Activated naive CD4-positive, alpha-beta T cell treated with anti-CD3 and anti-CD28 coated beads for 36 hours (primary cell): ENCODE results near the gene ANGPT4. TPM values are rescaled to one million over a fixed set of nuclear protein-coding genes. Genes with fewer than 3 reads are reported as not detected.

ENCODE experiments used
- CTCF ChIA-PET: fragments of 350-600 bp; sonication (Branson Sonifier 250); formaldehyde crosslinking; loops from one replicate; lab custom pipeline; 2021; ENCODE audit warnings: antibody characterized with exemption; lab: Charles Lee
- DNase-seq: peaks from one replicate; pipeline ENCODE4 v3.0.0-alpha.2; 2020
- H3K27ac Mint-ChIP-seq: one replicate; pipeline ENCODE4 v1.8.0; 2021; ENCODE audit warnings: mild to moderate bottlenecking, mixed read lengths
- H3K27me3 Mint-ChIP-seq: one replicate; pipeline ENCODE4 v1.8.0; 2021; ENCODE audit warnings: low read depth, mixed read lengths
- H3K36me3 Mint-ChIP-seq: one replicate; pipeline ENCODE4 v1.8.0; 2021; ENCODE audit warnings: low read depth, mixed read lengths
- H3K4me1 Mint-ChIP-seq: one replicate; pipeline ENCODE4 v1.8.0; 2021; ENCODE audit warnings: low read depth, mixed read lengths
- H3K4me3 Mint-ChIP-seq: one replicate; pipeline ENCODE4 v1.8.0; 2021; ENCODE audit warnings: mild to moderate bottlenecking, moderate library complexity, mixed read lengths
- H3K9me3 Mint-ChIP-seq: one replicate; pipeline ENCODE4 v1.8.0; 2021; ENCODE audit warnings: mixed read lengths
- intact Hi-C: fragments of 100-400 bp; cut with micrococcal nuclease; formaldehyde crosslinking; loops from one replicate; pipeline ENCODE4 v1.15.1; 2023
- total RNA-seq, 2 experiments: library from RNA; stranded (reverse); gene quantifications; one replicate each; pipeline ENCODE4 v1.2.3, GENCODE V29; 2021

The ANGPT4 gene
- total RNA-seq, 2 experiments from 2014 or later = not detected

GRCh38 chr20:878511-879307, 37.4 kb downstream of the ANGPT4 start:
- Mint-ChIP-seq H3K27ac (no peak overlapping the region), H3K9me3 (no peaks in the 10 kb centered on the region), H3K4me3 (no peak overlapping the region), H3K27me3 (no peaks in the 10 kb centered on the region), H3K4me1 (peaks cover 13% of the 10 kb centered on the region), H3K36me3 (no peaks in the 10 kb centered on the region)
- intact Hi-C loops = no loop called here
- CTCF ChIA-PET = interaction anchor here (0.6 to 1.7 kb wide), 3 partner anchors 77 to 306 kb away, joined by 3 to 5 read pairs (median 5); no protein-coding TSS in a partner anchor
- peak; percentile 56 for DNase-seq

GRCh38 chr20:877814-878213, 38.3 kb downstream of the ANGPT4 start:
- H3K27me3 Mint-ChIP-seq = no peaks in the 10 kb centered on the region
- no peak overlapping the region for H3K4me3 Mint-ChIP-seq
- intact Hi-C loops = no loop called here
- DNase-seq = no peak
- CTCF ChIA-PET = interaction anchor here (0.8 to 1.8 kb wide), 2 partner anchors 10 to 79 kb away, joined by 3 to 4 read pairs; no protein-coding TSS in a partner anchor
- no peak overlapping the region for H3K27ac Mint-ChIP-seq
- H3K9me3 Mint-ChIP-seq = no peaks in the 10 kb centered on the region
- no peaks in the 10 kb centered on the region for H3K36me3 Mint-ChIP-seq
- H3K4me1 Mint-ChIP-seq = peaks cover 13% of the 10 kb centered on the region

DNA sequence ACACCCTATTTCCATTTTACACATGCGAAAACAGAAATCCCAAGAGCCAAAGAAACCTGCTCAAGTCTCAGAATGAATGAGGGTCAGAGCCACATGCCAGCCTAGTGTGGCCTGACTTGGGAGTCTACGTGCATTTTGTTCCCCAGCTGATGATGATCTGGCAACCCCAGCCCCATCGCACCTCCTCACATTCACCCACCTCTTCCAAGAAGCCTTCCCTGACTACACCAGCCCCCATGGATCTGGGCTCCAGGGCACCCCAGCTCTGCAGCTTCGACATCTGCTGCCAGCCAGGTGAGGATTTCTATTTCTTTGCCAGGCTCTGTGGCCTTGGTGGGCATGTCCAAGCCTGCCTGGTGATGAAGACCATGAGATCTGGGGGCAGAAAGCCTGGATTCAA, 41.0 kb downstream of the ANGPT4 start:
- Mint-ChIP-seq H3K27me3 (no peaks in the 10 kb centered on the region), H3K27ac (no peak overlapping the region), H3K4me1 (no peaks in the 10 kb centered on the region), H3K4me3 (no peak overlapping the region), H3K36me3 (no peaks in the 10 kb centered on the region), H3K9me3 (no peaks in the 10 kb centered on the region)
- no peak for DNase-seq
- intact Hi-C loops = no loop called here
- CTCF ChIA-PET = interaction anchor here (0.8 kb wide), 1 partner anchor 37 kb away, joined by 3 read pairs; no protein-coding TSS in a partner anchor

DNA sequence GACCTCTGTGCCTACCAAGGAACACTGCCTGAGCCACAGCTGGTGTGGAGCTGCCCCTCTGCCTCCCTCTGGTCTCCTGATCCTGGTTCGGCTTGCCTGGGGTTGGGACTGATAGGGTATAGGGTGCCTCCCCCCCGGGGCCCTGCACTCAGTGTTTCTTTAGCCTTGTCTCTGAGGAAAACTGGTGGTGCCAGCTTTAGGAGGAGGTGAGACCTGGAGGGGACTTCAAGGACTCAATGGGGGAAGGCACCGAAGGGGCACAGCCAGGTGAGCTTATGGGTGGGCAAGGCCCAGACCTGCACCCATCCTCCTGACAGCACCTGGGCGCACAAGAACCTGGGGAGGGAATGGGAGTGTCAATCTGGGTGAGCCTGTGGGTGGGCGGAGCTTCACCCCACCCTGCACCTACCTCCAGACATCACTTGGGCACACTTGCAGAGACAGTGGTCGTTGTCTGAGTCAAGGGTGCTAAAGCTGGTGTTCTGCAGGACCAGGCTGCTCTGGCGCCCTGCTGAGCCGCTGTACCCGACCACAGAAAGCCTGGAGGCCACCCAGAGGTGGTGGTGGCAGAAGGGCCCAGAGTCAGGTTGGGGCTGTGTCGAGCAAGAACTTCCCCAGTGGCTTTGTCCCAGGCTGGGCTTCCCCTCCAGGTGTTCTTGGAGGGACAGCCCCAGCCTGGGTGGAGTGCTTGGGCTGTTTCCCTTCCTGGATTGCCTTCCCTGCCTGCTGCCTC, 42.1 kb downstream of the ANGPT4 start:
- Mint-ChIP-seq H3K27ac (no peak overlapping the region), H3K4me1 (no peaks in the 10 kb centered on the region), H3K4me3 (no peak overlapping the region), H3K9me3 (no peaks in the 10 kb centered on the region), H3K36me3 (no peaks in the 10 kb centered on the region), H3K27me3 (no peaks in the 10 kb centered on the region)
- CTCF ChIA-PET = interaction anchor here (1.5 kb wide), 1 partner anchor 83 kb away, joined by 4 read pairs; no protein-coding TSS in a partner anchor
- intact Hi-C loops = no loop called here
- peak; percentile 51 for DNase-seq

GRCh38 chr20:872855-873520, 43.1 kb downstream of the ANGPT4 start:
- no peak overlapping the region for H3K27ac Mint-ChIP-seq
- no peaks in the 10 kb centered on the region for H3K27me3 Mint-ChIP-seq
- no peaks in the 10 kb centered on the region for H3K36me3 Mint-ChIP-seq
- intact Hi-C loops = no loop called here
- H3K9me3 Mint-ChIP-seq = no peaks in the 10 kb centered on the region
- H3K4me1 Mint-ChIP-seq = no peaks in the 10 kb centered on the region
- CTCF ChIA-PET = interaction anchor here (1.5 kb wide), 1 partner anchor 84 kb away, joined by 4 read pairs; no protein-coding TSS in a partner anchor
- DNase-seq = no peak
- H3K4me3 Mint-ChIP-seq = no peak overlapping the region

GRCh38 chr20:871948-872347, 44.2 kb downstream of the ANGPT4 start:
- Mint-ChIP-seq H3K4me1 (no peaks in the 10 kb centered on the region), H3K27me3 (no peaks in the 10 kb centered on the region), H3K36me3 (no peaks in the 10 kb centered on the region), H3K27ac (no peak overlapping the region), H3K9me3 (no peaks in the 10 kb centered on the region), H3K4me3 (no peak overlapping the region)
- intact Hi-C loops = no loop called here
- CTCF ChIA-PET = interaction anchor here (0.9 kb wide), 1 partner anchor 10 kb away, joined by 3 read pairs; no protein-coding TSS in a partner anchor
- no peak for DNase-seq

DNA sequence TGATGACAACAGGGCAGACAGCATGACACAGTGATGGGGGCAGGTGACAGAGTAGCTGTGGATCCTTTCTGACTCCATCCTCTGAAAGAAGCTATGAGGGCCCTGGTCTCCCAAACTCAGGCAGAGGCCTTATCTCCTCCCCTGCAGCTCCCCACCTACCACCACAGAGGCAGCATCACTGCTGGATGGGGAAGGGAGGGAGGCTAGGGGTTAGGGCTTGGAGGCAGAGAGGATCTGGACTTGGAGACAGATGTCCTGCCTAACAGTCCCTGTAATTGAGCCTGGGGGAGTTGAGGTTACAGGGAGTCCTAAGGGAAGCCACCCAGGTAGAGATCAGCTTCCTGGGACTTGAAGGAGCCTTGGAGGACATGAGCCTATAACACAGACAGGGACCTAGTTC, 44.7 kb downstream of the ANGPT4 start:
- no peaks in the 10 kb centered on the region for H3K4me1 Mint-ChIP-seq
- H3K4me3 Mint-ChIP-seq = no peak overlapping the region
- no peaks in the 10 kb centered on the region for H3K27me3 Mint-ChIP-seq
- CTCF ChIA-PET = interaction anchor here (0.9 kb wide), 1 partner anchor 11 kb away, joined by 3 read pairs; no protein-coding TSS in a partner anchor
- DNase-seq = no peak
- no peak overlapping the region for H3K27ac Mint-ChIP-seq
- intact Hi-C loops = no loop called here
- H3K36me3 Mint-ChIP-seq = no peaks in the 10 kb centered on the region
- H3K9me3 Mint-ChIP-seq = no peaks in the 10 kb centered on the region

DNA sequence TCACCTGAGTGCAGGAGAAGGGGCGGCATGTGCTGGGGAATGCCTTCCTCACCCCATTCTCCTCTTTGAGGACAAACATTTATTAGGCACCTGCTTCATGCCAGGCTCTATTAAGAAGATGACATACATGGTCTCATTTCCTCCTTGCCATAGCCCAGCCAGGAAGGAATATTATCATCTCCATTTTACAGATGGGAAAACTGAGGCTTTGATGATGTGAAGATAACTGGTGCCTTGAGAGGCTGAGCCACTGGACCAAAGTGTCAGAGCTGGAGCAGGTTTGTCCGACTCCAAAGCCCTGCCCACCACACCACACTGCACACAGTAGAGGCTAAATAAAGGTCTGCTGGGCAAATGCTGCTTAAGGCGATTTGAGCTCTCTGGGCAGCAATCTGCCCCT, 45.4 kb downstream of the ANGPT4 start:
- intact Hi-C loops = no loop called here
- no peaks in the 10 kb centered on the region for H3K9me3 Mint-ChIP-seq
- H3K4me3 Mint-ChIP-seq = no peak overlapping the region
- H3K4me1 Mint-ChIP-seq = no peaks in the 10 kb centered on the region
- CTCF ChIA-PET = no interaction called here
- no peak for DNase-seq
- no peaks in the 10 kb centered on the region for H3K27me3 Mint-ChIP-seq
- no peaks in the 10 kb centered on the region for H3K36me3 Mint-ChIP-seq
- no peak overlapping the region for H3K27ac Mint-ChIP-seq

DNA sequence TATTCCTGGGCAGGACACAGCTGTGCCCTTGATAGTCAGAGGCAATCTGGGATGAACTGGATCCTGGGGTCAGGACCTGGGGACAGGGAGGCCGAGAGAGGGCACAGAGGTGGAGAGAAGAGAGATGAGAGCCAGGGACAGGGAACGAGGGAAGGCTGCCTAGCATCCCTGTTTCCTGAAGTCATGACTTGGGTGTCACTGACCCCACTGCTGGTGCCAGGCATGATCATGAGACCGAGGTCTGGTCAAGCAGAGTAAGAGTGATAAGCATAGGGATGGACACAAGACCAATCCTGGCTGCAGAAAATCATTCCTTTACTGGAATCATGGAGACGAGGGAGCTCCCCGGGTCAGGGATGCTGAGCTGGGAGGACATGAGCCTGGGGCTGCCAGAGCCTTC, 46.5 kb downstream of the ANGPT4 start:
- no peak overlapping the region for H3K4me3 Mint-ChIP-seq
- no peaks in the 10 kb centered on the region for H3K27me3 Mint-ChIP-seq
- intact Hi-C loops = no loop called here
- no peak overlapping the region for H3K27ac Mint-ChIP-seq
- DNase-seq = no peak
- H3K4me1 Mint-ChIP-seq = no peaks in the 10 kb centered on the region
- no peaks in the 10 kb centered on the region for H3K9me3 Mint-ChIP-seq
- H3K36me3 Mint-ChIP-seq = no peaks in the 10 kb centered on the region
- CTCF ChIA-PET = interaction anchor here (0.6 kb wide), 1 partner anchor 52 kb away, joined by 5 read pairs; no protein-coding TSS in a partner anchor

DNA sequence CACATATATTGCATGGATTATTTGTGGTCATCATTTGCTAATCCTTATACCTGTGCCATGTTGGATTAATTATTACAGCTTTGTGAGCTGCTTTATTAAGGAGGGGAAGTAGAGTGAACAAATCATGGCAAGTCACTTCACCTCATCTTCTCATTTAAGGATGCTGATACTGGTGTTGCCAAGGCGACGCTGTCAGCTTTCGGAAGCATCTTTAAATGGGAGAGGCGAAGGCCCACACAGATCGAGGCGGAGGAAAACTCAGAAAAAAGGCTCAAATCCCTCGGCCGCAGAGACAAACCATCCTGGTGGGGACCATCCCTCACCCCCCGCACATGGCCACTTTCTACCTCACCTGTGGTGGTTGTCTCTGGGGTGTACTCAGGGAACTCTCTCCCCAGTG, 47.9 kb downstream of the ANGPT4 start:
- no peak for DNase-seq
- Mint-ChIP-seq H3K4me1 (no peaks in the 10 kb centered on the region), H3K36me3 (no peaks in the 10 kb centered on the region), H3K9me3 (no peaks in the 10 kb centered on the region), H3K4me3 (no peak overlapping the region), H3K27me3 (no peaks in the 10 kb centered on the region), H3K27ac (no peak overlapping the region)
- intact Hi-C loops = no loop called here
- CTCF ChIA-PET = interaction anchor here (1.4 kb wide), 1 partner anchor 9 kb away, joined by 4 read pairs; no protein-coding TSS in a partner anchor

DNA sequence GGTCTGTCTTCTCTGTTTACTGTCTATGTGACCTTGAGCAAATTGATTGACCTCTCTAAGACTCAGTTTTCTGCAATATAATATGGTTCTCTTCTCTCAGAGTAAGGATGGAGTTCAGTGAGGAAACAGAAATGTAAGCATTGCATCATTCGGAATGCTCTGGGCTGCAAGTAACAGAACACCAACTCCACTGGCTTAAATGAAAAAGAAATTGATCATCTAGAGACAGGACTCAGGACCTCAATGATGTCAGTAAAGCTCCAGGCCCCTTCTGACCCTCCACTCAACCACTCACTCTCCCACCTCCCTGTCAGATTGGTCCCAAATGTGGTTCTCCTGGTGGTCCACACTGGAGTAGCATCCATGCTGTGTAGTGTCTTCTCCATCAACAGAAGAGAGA, 50.7 kb downstream of the ANGPT4 start:
- no peak for DNase-seq
- Mint-ChIP-seq H3K4me1 (no peaks in the 10 kb centered on the region), H3K9me3 (no peaks in the 10 kb centered on the region), H3K36me3 (no peaks in the 10 kb centered on the region), H3K27me3 (no peaks in the 10 kb centered on the region), H3K4me3 (no peak overlapping the region), H3K27ac (no peak overlapping the region)
- CTCF ChIA-PET = no interaction called here
- intact Hi-C loops = no loop called here

DNA sequence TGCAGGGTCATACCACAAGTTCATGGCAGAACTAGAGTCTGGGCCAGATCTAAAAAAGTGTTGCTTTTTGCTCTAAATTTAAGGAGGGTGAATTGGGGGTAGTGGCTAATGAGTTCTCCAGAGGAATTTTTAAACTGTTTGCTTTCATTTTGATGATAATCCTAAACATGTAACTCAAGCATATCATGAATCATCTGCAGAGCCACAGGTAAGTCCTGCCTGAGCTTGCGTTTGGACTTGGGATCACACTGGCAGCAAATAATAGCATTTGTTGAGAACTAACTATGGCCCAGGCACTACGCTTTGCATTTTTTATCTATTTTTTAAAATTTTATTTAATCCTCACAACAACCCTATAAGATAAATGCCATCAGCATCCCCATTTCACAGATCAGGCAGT, 55.2 kb downstream of the ANGPT4 start:
- CTCF ChIA-PET = no interaction called here
- no peaks in the 10 kb centered on the region for H3K27me3 Mint-ChIP-seq
- peaks cover 29% of the 10 kb centered on the region for H3K4me1 Mint-ChIP-seq
- H3K4me3 Mint-ChIP-seq = no peak overlapping the region
- no peak for DNase-seq
- H3K27ac Mint-ChIP-seq = no peak overlapping the region
- H3K36me3 Mint-ChIP-seq = no peaks in the 10 kb centered on the region
- no peaks in the 10 kb centered on the region for H3K9me3 Mint-ChIP-seq
- intact Hi-C loops = no loop called here
